B cell (primary cell): ENCODE data around the gene PREB.

Source experiments
- CTCF ChIP-seq: fragments of 200-600 bp; IDR thresholded peaks from one replicate; pipeline ENCODE4 v1.8.0; 2022; ENCODE audit warnings: antibody characterized with exemption, mild to moderate bottlenecking
- EZH2 ChIP-seq: IDR thresholded peaks from 2 replicates; pipeline ENCODE4 v1.6.1; 2012; ENCODE audit warnings: borderline replicate concordance, low read depth, mild to moderate bottlenecking, moderate library complexity, low read length; ENCODE audit not compliant: insufficient read depth, poor library complexity, severe bottlenecking

- TF ChIP-seq EZH2, result no peak
- no peak for TF ChIP-seq CTCF
Measured at GRCh38 chr2:27084297-27085061, 50.0 kb downstream of the PREB start.
